ENCODE measurements around the gene STAT4. TPM values are rescaled to one million over a fixed set of nuclear protein-coding genes. Genes with fewer than 3 reads are reported as not detected.

Gene STAT4
- polyA plus RNA-seq, 1 of the 3 experiments (the other 2 are of a cell fraction): 0.12 TPM

- no peaks in the 10 kb centered on the region for H3K9me2 ChIP-seq
- WGBS (ENCODE audit: low lambda C conversion rate): 97% methylated on average over 6 of the region's 6 CpGs
- POLR2A ChIA-PET: no interaction called here
These were observed 160.7 kb downstream of the STAT4 start for GRCh38 chr2:190990132-190990531.

GRCh38 chr2:190988910-190989309, 161.9 kb downstream of the STAT4 start:
- ChIA-PET POLR2A (no interaction called here), CTCF (no interaction called here)
- peaks cover 86 to 94% of the 10 kb centered on the region in 2 experiments for H3K36me3 ChIP-seq (replicated peaks in 1 of 2; ENCODE audit: control insufficient read depth in 1 of 2, insufficient read depth in 2 of 2, low read length in 1 of 2)
- TF ChIP-seq REST (IDR thresholded peaks at IDR 0.05; ENCODE audit: low read depth, low read length) (no peak), MAX (IDR thresholded peaks at IDR 0.05; ENCODE audit: low read depth) (no peak), JUND (IDR thresholded peaks at IDR 0.05) (no peak), SIN3A (IDR thresholded peaks at IDR 0.05; ENCODE audit: borderline replicate concordance, low read depth, low read length) (no peak), TCF12 (IDR thresholded peaks at IDR 0.05) (no peak), ZBTB33 (IDR thresholded peaks at IDR 0.05; ENCODE audit: borderline replicate concordance, low read depth) (no peak), GATA2 (CRISPR knock-in tag; IDR thresholded peaks at IDR 0.05) (no peak), RFX5 (IDR thresholded peaks at IDR 0.05; ENCODE audit: low read length) (no peak), EP300 (IDR thresholded peaks at IDR 0.05; ENCODE audit: borderline replicate concordance in 1 of 2, low read depth in 1 of 2, low read length in 1 of 2) (no peak), MEF2A (IDR thresholded peaks at IDR 0.05; ENCODE audit: borderline replicate concordance, low read depth) (no peak), CHD2 (IDR thresholded peaks at IDR 0.05; ENCODE audit: low read length, partially characterized antibody) (no peak), ELF1 (IDR thresholded peaks at IDR 0.05) (no peak), TAF1 (IDR thresholded peaks at IDR 0.05; ENCODE audit: borderline replicate concordance, low read depth, low read length) (no peak), USF1 (IDR thresholded peaks at IDR 0.05; ENCODE audit: borderline replicate concordance, low read depth) (no peak)
- H3K4me1 ChIP-seq (ENCODE audit: control insufficient read depth in 1 of 2, insufficient read depth in 2 of 2, low read depth in 1 of 2, low read length in 1 of 2): peaks cover 0 to 2% of the 10 kb centered on the region in 2 experiments; a peak in 1 of 4 replicates
- 100% methylated on average over 3 of the region's 3 CpGs for WGBS (ENCODE audit: low lambda C conversion rate)
- no peaks in the 10 kb centered on the region for H3K79me2 ChIP-seq (ENCODE audit: insufficient read depth)
- no peak overlapping the region for H3K4me2 ChIP-seq
- no peaks in the 10 kb centered on the region for H3K9me2 ChIP-seq
- no peak overlapping the region for H3K4me3 ChIP-seq (ENCODE audit: low read depth in 2 of 2, low read length in 1 of 2)
- H3K9me3 ChIP-seq: no peaks in the 10 kb centered on the region
- no peaks in the 10 kb centered on the region for H3K27me3 ChIP-seq (ENCODE audit: insufficient read depth)
- no peak overlapping the region for H3K9ac ChIP-seq
- no peak for DNase-seq
- no peak overlapping the region for H3K27ac ChIP-seq (ENCODE audit: low read depth in 2 of 2, low read length in 1 of 2)
- no peak overlapping the region for H2AFZ ChIP-seq (ENCODE audit: low read depth)
- H4K20me1 ChIP-seq (ENCODE audit: insufficient read depth): no peaks in the 10 kb centered on the region
- no peaks in the 10 kb centered on the region for H3F3A ChIP-seq (replicated peaks; ENCODE audit: insufficient read depth)

More at GRCh38 chr2:190990132-190990531, 160.7 kb downstream of the STAT4 start:
- no peak overlapping the region for H3K4me3 ChIP-seq (ENCODE audit: low read depth in 2 of 2, low read length in 1 of 2)
- H4K20me1 ChIP-seq (ENCODE audit: insufficient read depth): no peaks in the 10 kb centered on the region
- no peaks in the 10 kb centered on the region for H3K79me2 ChIP-seq (ENCODE audit: insufficient read depth)
- H3K9ac ChIP-seq: no peak overlapping the region
- no peak overlapping the region for H3K4me2 ChIP-seq
- no peaks in the 10 kb centered on the region for H3K9me3 ChIP-seq
- no peaks in the 10 kb centered on the region for H3K4me1 ChIP-seq (ENCODE audit: control insufficient read depth in 1 of 2, insufficient read depth in 2 of 2, low read depth in 1 of 2, low read length in 1 of 2)
- CTCF ChIA-PET: no interaction called here
- H3F3A ChIP-seq (replicated peaks; ENCODE audit: insufficient read depth): no peaks in the 10 kb centered on the region
- H3K27me3 ChIP-seq (ENCODE audit: insufficient read depth): no peaks in the 10 kb centered on the region
- peaks cover 85 to 92% of the 10 kb centered on the region in 2 experiments for H3K36me3 ChIP-seq (replicated peaks in 1 of 2; ENCODE audit: control insufficient read depth in 1 of 2, insufficient read depth in 2 of 2, low read length in 1 of 2)
- TF ChIP-seq MEF2A (IDR thresholded peaks at IDR 0.05; ENCODE audit: borderline replicate concordance, low read depth): no peak
- TF ChIP-seq YY1 (IDR thresholded peaks at IDR 0.05; ENCODE audit: low read depth): no peak
- no peak for TF ChIP-seq RFX5 (IDR thresholded peaks at IDR 0.05; ENCODE audit: low read length)
- TF ChIP-seq SIN3A (IDR thresholded peaks at IDR 0.05; ENCODE audit: borderline replicate concordance, low read depth, low read length): no peak
- no peak for TF ChIP-seq USF2 (IDR thresholded peaks at IDR 0.05; ENCODE audit: borderline replicate concordance, low read depth, low read length)
- H2AFZ ChIP-seq (ENCODE audit: low read depth): no peak overlapping the region
- no peak for DNase-seq
- H3K27ac ChIP-seq (ENCODE audit: low read depth in 2 of 2, low read length in 1 of 2): no peak overlapping the region
